Endodermal cell (in vitro differentiated cells): ENCODE data around the gene ZNF532. TPM values are rescaled to one million over a fixed set of nuclear protein-coding genes. Genes with fewer than 3 reads are reported as not detected.

Experiments
- DNase-seq: peaks from one replicate; pipeline ENCODE4 v3.0.0-alpha.2; 2017
- H3K27ac ChIP-seq: 2 replicates; pipeline ENCODE4 v1.5.1; 2013; ENCODE audit warnings: mild to moderate bottlenecking, low read depth, low read length, moderate library complexity
- H3K27me3 ChIP-seq: 2 replicates; pipeline ENCODE4 v1.6.1; 2013; ENCODE audit warnings: mild to moderate bottlenecking, low read length, moderate library complexity; ENCODE audit not compliant: insufficient read depth, control insufficient read depth, poor library complexity, severe bottlenecking
- H3K36me3 ChIP-seq: 2 replicates; pipeline ENCODE4 v1.7.0; 2013; ENCODE audit warnings: mild to moderate bottlenecking, low read length, moderate library complexity; ENCODE audit not compliant: control insufficient read depth, insufficient read depth
- H3K4me1 ChIP-seq: one replicate; pipeline ENCODE4 v1.7.0; 2013; ENCODE audit warnings: low read length; ENCODE audit not compliant: control insufficient read depth, insufficient read depth
- H3K4me3 ChIP-seq: 2 replicates; pipeline ENCODE4 v1.5.1; 2013; ENCODE audit warnings: mild to moderate bottlenecking, low read length, moderate library complexity
- H3K9ac ChIP-seq: 2 replicates; pipeline ENCODE4 v1.6.1; 2013; ENCODE audit warnings: mild to moderate bottlenecking, low read length, moderate library complexity; ENCODE audit not compliant: poor library complexity, severe bottlenecking; ENCODE audit errors: extremely low read depth
- H3K9me3 ChIP-seq: 2 replicates; pipeline ENCODE4 v1.6.1; 2013; ENCODE audit warnings: mild to moderate bottlenecking, low read length, moderate library complexity; ENCODE audit not compliant: control insufficient read depth
- H3K27ac Mint-ChIP-seq: 2 replicates; pipeline ENCODE4 v1.8.0; 2020; ENCODE audit warnings: mixed read lengths
- H3K27me3 Mint-ChIP-seq: 2 replicates; pipeline ENCODE4 v1.8.0; 2021; ENCODE audit warnings: mild to moderate bottlenecking, mixed read lengths; ENCODE audit not compliant: insufficient read depth
- H3K36me3 Mint-ChIP-seq: 2 replicates; pipeline ENCODE4 v1.8.0; 2020; ENCODE audit warnings: low read depth, mixed read lengths
- H3K4me1 Mint-ChIP-seq: 2 replicates; pipeline ENCODE4 v1.8.0; 2020; ENCODE audit warnings: mixed read lengths
- H3K4me3 Mint-ChIP-seq: 2 replicates; pipeline ENCODE4 v1.8.0; 2020; ENCODE audit warnings: mild to moderate bottlenecking, moderate library complexity, mixed read lengths
- H3K9me3 Mint-ChIP-seq: 2 replicates; pipeline ENCODE4 v1.8.0; 2020; ENCODE audit warnings: mild to moderate bottlenecking, mixed read lengths
- WGBS, 2 experiments: methylation state at CpG; one replicate each; pipeline versions ENCODE4 v1.1.5 to v1.1.7; 2013; ENCODE audit warnings: missing lambda C conversion rate in 2 of 2, mixed read lengths in 1 of 2; ENCODE audit not compliant: insufficient coverage in 1 of 2, insufficient read length in 1 of 2; 5-methylcytosine and 5-hydroxymethylcytosine counted together
- total RNA-seq, 2 donors: library from RNA; stranded (reverse); fragmentation: NEBNext Ultra II Directional in 1 of 2; extraction: Animal tissue kit (Norgen Biotek cat#: 25700) in 1 of 2; gene quantifications; 2 replicates in 1 of 2; 3 replicates in 1 of 2; pipeline ENCODE4 v1.2.1, GENCODE V29; 2021
- TF ChIP-seq, protein P1 (sequence below): fragments of 200-600 bp; sonication (generic); conservative IDR thresholded peaks from 2 replicates; pipeline ENCODE4 v1.5.0; 2021; ENCODE audit warnings: antibody characterized with exemption, mild to moderate bottlenecking

The ZNF532 gene
- total RNA-seq, 2 donors from 2014 or later = 138 to 207 TPM

DNA sequence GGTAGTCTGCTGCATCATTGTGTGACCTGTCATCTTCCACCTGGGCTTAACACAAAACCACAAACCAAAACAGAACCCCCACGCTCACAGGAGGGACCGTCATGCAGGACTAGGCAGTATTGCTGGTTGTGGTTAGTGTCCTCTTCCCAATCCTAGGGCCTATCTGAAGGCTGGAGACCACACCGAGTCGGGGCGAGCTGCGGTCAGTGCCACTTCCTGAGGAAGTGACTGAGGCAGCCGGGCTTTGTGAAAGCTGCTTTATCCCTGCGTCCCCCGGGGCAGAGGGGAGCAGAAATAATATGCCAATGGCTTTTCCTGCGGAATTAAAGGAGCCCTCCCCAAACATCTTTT lies 22.9 kb downstream of the ZNF532 start:
- TF ChIP-seq, protein P1, sequence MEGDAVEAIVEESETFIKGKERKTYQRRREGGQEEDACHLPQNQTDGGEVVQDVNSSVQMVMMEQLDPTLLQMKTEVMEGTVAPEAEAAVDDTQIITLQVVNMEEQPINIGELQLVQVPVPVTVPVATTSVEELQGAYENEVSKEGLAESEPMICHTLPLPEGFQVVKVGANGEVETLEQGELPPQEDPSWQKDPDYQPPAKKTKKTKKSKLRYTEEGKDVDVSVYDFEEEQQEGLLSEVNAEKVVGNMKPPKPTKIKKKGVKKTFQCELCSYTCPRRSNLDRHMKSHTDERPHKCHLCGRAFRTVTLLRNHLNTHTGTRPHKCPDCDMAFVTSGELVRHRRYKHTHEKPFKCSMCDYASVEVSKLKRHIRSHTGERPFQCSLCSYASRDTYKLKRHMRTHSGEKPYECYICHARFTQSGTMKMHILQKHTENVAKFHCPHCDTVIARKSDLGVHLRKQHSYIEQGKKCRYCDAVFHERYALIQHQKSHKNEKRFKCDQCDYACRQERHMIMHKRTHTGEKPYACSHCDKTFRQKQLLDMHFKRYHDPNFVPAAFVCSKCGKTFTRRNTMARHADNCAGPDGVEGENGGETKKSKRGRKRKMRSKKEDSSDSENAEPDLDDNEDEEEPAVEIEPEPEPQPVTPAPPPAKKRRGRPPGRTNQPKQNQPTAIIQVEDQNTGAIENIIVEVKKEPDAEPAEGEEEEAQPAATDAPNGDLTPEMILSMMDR = no peak
- peaks cover 8% of the 10 kb centered on the region for H3K9me3 ChIP-seq
- no peak overlapping the region for H3K9ac ChIP-seq
- H3K36me3 Mint-ChIP-seq = peaks cover 75% of the 10 kb centered on the region
- H3K27ac ChIP-seq = no peak overlapping the region
- H3K4me1 ChIP-seq = peaks cover 3% of the 10 kb centered on the region
- peak overlapping the region; percentile 68 for H3K27ac Mint-ChIP-seq
- no peaks in the 10 kb centered on the region for H3K27me3 Mint-ChIP-seq
- no peaks in the 10 kb centered on the region for H3K27me3 ChIP-seq
- H3K36me3 ChIP-seq = peaks cover 90% of the 10 kb centered on the region
- no peaks in the 10 kb centered on the region for H3K9me3 Mint-ChIP-seq
- DNase-seq = peak; percentile 35
- WGBS, 2 experiments = 92 to 94% methylated on average over 7 to 10 of the region's 10 CpGs
- H3K4me3 ChIP-seq = no peak overlapping the region
- peaks cover 19% of the 10 kb centered on the region for H3K4me1 Mint-ChIP-seq
- H3K4me3 Mint-ChIP-seq = no peak overlapping the region

DNA sequence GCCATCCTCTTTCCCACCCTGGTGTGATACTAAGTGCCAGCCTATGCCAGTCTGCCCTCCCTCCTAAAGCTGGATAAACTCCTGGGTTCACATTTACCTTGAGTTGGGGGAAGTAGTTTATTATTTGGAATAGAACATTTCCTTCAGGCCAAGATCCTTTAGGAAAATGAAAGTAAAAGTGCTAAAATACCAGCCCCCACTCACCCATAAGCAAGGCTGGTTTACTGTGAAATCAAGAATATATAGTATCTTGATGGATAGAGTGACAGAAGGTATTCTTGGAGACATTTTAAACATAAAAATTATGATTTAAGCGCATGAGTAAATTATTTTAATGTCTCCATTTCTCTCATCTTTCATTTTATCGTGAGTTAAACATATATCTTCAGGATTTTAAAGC lies 27.1 kb downstream of the ZNF532 start:
- Mint-ChIP-seq H3K36me3 (peaks cover 78% of the 10 kb centered on the region), H3K27ac (peak overlapping the region; percentile 60), H3K27me3 (no peaks in the 10 kb centered on the region), H3K9me3 (no peaks in the 10 kb centered on the region), H3K4me3 (no peak overlapping the region), H3K4me1 (peaks cover 18% of the 10 kb centered on the region)
- TF ChIP-seq, protein P1 = no peak
- H3K4me3 ChIP-seq = no peak overlapping the region
- no peaks in the 10 kb centered on the region for H3K27me3 ChIP-seq
- DNase-seq = no peak
- peaks cover 8% of the 10 kb centered on the region for H3K9me3 ChIP-seq
- H3K36me3 ChIP-seq = peaks cover 82% of the 10 kb centered on the region
- WGBS, 2 experiments = 100% methylated on average over 2 of the region's 2 CpGs
- H3K4me1 ChIP-seq = peaks cover 7% of the 10 kb centered on the region
- no peak overlapping the region for H3K27ac ChIP-seq
- H3K9ac ChIP-seq = no peak overlapping the region

DNA sequence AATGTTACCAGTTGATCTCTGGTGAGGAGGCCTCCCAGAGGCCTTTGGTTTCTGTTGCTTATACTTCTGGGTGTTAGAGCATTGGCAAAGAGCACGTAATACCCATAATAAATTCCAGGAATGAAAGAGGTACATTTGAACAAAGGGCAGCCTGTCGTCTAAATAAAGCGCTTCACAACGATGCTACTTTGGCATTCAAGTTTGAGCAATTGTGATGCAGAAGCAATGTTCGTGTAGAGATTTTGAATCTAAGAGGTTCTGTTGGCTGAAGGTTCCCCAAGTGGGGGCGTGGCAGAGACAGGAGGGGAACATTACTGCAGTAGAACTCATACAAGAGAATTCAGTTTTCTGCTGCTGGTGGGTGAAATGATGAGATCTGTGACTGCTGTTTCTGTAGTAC lies 27.8 kb downstream of the ZNF532 start:
- Histone ChIP-seq H3K36me3 (peaks cover 82% of the 10 kb centered on the region), H3K27me3 (no peaks in the 10 kb centered on the region), H3K9me3 (peaks cover 6% of the 10 kb centered on the region), H3K9ac (no peak overlapping the region), H3K4me1 (peaks cover 7% of the 10 kb centered on the region), H3K27ac (no peak overlapping the region), H3K4me3 (no peak overlapping the region)
- DNase-seq = no peak
- Mint-ChIP-seq H3K27me3 (no peaks in the 10 kb centered on the region), H3K4me3 (no peak overlapping the region), H3K27ac (peak overlapping the region; percentile 56), H3K36me3 (peaks cover 75% of the 10 kb centered on the region), H3K9me3 (no peaks in the 10 kb centered on the region), H3K4me1 (peaks cover 18% of the 10 kb centered on the region)
- 86 to 96% methylated on average over 6 of the region's 6 CpGs for WGBS, 2 experiments
- TF ChIP-seq, protein P1 = no peak
